Activated CD4-positive, alpha-beta T cell treated with anti-CD3 and anti-CD28 coated beads, Interleukin-2, amount 10 ng/mL, durations not matched to agents 24 days and 14 days (primary cell): ENCODE data around the gene RCCD1. TPM values are rescaled to one million over a fixed set of nuclear protein-coding genes. Genes with fewer than 3 reads are reported as not detected.

Experiments
- DNase-seq: peaks from one replicate; pipeline ENCODE4 v3.0.0; 2022
- H3K27ac Mint-ChIP-seq: one replicate; pipeline ENCODE4 v1.8.0; 2022; ENCODE audit warnings: mild to moderate bottlenecking, mixed read lengths
- H3K27me3 Mint-ChIP-seq: one replicate; pipeline ENCODE4 v1.8.0; 2022; ENCODE audit warnings: mixed read lengths
- H3K36me3 Mint-ChIP-seq: one replicate; pipeline ENCODE4 v1.8.0; 2022; ENCODE audit warnings: low read depth, mild to moderate bottlenecking, mixed read lengths
- H3K4me1 Mint-ChIP-seq: one replicate; pipeline ENCODE4 v1.8.0; 2021; ENCODE audit warnings: mixed read lengths
- H3K4me3 Mint-ChIP-seq: one replicate; pipeline ENCODE4 v1.8.0; 2022; ENCODE audit warnings: mild to moderate bottlenecking, moderate library complexity, mixed read lengths
- H3K9me3 Mint-ChIP-seq: one replicate; pipeline ENCODE4 v1.8.0; 2021; ENCODE audit warnings: mixed read lengths
- intact Hi-C: fragments of 100-400 bp; cut with micrococcal nuclease; formaldehyde crosslinking; loops from one replicate; pipeline ENCODE4 v1.15.1; 2023
- total RNA-seq: library from RNA; stranded (reverse); gene quantifications from 2 replicates; pipeline ENCODE4 v1.2.3, GENCODE V29; 2022

RCCD1 gene
- total RNA-seq, 1 donor from 2014 or later, result 32.3 TPM

DNA sequence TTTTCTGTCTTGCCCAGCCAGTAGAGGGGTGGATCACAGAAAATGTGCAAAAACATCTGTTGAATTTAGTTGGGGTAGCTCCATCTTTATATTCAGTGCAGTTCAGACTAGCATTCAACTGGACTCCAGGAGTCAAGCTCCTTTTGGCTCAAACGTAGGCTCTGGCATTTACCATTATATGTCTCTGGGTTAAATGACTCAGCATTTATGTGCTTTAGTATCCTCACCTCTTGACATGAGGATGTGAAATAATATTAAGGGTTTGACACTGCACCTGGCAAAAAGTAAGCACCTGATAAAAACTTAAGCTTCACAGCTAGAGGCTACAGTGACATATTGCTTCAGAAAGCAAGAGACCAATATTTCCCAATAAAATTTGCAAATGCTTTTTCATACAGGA is 24.9 kb downstream of the RCCD1 start:
- peaks cover 21% of the 10 kb centered on the region for H3K4me1 Mint-ChIP-seq
- no peaks in the 10 kb centered on the region for H3K9me3 Mint-ChIP-seq
- no peak overlapping the region for H3K4me3 Mint-ChIP-seq
- no peaks in the 10 kb centered on the region for H3K27me3 Mint-ChIP-seq
- intact Hi-C loops, result no loop called here
- peaks cover 75% of the 10 kb centered on the region for H3K36me3 Mint-ChIP-seq
- peak overlapping the region; percentile 25 for H3K27ac Mint-ChIP-seq
- no peak for DNase-seq

DNA sequence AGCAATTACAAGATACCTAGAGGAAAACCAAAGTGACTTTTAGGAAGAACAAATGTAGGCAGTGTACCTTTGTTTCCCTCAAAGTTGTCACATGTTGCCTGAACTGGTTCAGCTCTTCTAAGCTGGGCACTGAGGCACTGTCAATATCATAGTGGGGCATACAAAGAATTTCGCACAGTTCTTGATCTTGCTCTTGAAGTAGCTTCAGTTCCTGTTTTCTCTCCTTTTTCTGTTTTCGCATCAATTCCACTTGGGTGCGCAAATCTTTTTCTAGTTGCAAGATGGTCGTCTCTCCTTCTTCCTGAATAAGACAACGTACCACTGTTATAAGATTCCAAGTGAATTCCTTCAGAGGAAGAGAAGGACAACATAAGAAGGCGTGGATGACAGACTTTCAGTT is 27.0 kb downstream of the RCCD1 start:
- intact Hi-C loops, result no loop called here
- Mint-ChIP-seq H3K4me3 (no peak overlapping the region), H3K27me3 (no peaks in the 10 kb centered on the region), H3K27ac (peak overlapping the region; percentile 80), H3K9me3 (no peaks in the 10 kb centered on the region), H3K36me3 (peaks cover 67% of the 10 kb centered on the region), H3K4me1 (peaks cover 26% of the 10 kb centered on the region)
- DNase-seq, result no peak

DNA sequence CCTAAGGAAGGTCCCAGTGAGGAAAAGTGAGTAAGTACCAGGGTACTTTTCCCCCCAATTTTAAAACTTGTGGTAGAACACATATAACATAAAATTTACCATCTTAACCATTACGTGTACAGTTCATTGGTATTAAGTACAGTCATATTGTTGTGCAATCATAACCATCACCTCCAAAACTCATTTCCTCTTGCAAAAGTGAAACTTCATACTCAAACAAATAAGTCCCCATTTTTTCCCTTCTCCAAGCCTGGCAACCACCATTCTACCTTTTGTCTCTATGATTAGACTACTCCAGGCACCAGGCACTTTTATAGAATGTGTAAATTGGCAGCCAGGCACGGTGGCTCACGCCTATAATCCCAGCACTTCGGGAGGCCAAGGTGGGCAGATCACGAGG is 27.5 kb downstream of the RCCD1 start:
- H3K4me3 Mint-ChIP-seq, result no peak overlapping the region
- intact Hi-C loops, result no loop called here
- H3K27ac Mint-ChIP-seq, result peak overlapping the region; percentile 80
- no peaks in the 10 kb centered on the region for H3K9me3 Mint-ChIP-seq
- peaks cover 67% of the 10 kb centered on the region for H3K36me3 Mint-ChIP-seq
- H3K27me3 Mint-ChIP-seq, result no peaks in the 10 kb centered on the region
- DNase-seq, result no peak
- H3K4me1 Mint-ChIP-seq, result peaks cover 28% of the 10 kb centered on the region

DNA sequence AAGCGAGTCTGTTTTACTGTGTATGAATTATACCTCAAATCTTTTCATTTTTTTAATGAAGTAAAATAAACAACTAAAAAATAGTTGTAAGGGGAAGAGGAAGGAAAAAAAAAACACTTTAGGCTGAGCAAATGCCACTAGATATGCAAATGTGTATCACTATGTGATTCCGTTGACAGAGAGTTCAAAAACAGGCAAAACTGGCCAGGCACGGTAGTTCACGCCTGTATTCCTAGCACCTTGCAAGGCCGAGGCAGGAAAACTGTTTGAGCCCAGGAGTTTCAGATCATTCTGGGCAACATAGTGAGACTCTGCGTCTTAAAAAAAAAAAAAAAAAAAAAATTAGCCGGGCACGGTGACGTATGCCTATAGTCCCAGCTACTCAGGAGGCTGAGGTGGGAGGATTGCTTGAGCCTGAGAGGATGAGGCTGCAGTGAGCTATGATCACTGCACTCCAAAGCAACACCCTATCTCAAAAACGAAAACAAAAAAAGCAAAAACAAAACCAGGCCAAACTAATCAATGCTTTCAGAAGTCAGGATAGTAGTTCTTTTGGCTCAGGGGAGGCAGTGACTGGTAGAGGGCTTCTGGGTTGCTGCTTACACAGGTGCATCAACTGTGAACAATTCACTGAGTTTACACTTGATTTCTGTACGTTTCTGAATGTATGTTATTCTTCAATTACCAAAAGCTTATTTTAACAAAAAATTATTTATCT is 32.3 kb downstream of the RCCD1 start:
- DNase-seq, result no peak
- H3K9me3 Mint-ChIP-seq, result no peaks in the 10 kb centered on the region
- peak overlapping the region; percentile 72 for H3K27ac Mint-ChIP-seq
- intact Hi-C loops, result no loop called here
- H3K36me3 Mint-ChIP-seq, result peaks cover 35% of the 10 kb centered on the region
- H3K27me3 Mint-ChIP-seq, result no peaks in the 10 kb centered on the region
- no peak overlapping the region for H3K4me3 Mint-ChIP-seq
- peaks cover 47% of the 10 kb centered on the region for H3K4me1 Mint-ChIP-seq

DNA sequence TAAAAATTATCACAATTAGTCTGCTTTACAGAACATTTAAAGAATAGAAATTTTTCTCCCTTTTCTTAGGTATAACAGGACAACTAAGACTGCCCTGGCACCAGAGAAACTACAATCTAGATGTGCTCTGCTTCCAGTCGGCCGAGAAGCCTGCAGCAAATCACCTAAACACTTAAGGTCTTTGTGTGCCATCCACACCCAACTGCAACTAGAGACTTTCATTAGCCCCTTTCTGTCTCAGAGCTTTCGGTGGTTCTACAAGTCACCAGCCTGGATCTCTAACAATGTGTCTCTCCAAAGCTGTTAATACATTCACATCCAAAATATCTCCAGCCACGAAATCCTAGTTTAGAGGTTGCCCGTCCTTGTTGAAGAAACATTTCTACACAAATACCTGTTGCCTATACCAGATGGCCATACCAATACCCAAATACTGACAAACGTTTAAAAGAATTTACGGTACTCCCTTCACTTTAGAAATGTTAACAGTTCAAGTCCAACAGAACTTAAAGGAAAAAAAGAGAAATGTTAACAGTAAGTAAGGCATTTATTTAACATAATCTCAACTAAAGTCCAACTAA is 33.0 kb downstream of the RCCD1 start:
- DNase-seq, result no peak
- Mint-ChIP-seq H3K36me3 (peaks cover 32% of the 10 kb centered on the region), H3K4me1 (peaks cover 47% of the 10 kb centered on the region), H3K4me3 (no peak overlapping the region), H3K27ac (peak overlapping the region; percentile 49), H3K27me3 (no peaks in the 10 kb centered on the region), H3K9me3 (no peaks in the 10 kb centered on the region)
- intact Hi-C loops, result no loop called here

DNA sequence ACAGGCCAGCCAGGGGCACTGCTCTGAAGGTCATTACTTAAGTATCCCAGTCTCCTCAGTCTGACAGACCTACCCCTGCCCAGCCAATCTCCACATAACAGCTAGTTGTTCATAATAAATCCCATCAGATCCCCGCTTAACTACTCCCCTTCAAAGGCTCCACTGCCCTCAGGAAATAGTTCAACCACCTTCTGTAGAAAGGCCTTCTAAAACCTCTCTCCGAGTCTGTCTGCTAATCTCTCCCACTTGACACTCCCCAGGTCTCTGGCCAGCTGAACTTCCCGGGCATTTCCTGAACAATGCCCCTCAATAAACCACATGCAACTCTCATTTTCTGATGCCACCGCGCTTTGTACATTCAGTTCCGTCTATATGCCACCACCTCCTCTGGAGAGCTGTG is 33.6 kb downstream of the RCCD1 start:
- peak overlapping the region; percentile 18 for H3K4me3 Mint-ChIP-seq
- no peak for DNase-seq
- H3K36me3 Mint-ChIP-seq, result peaks cover 27% of the 10 kb centered on the region
- no peaks in the 10 kb centered on the region for H3K9me3 Mint-ChIP-seq
- peak overlapping the region; percentile 43 for H3K27ac Mint-ChIP-seq
- intact Hi-C loops, result no loop called here
- no peaks in the 10 kb centered on the region for H3K27me3 Mint-ChIP-seq
- H3K4me1 Mint-ChIP-seq, result peaks cover 44% of the 10 kb centered on the region

DNA sequence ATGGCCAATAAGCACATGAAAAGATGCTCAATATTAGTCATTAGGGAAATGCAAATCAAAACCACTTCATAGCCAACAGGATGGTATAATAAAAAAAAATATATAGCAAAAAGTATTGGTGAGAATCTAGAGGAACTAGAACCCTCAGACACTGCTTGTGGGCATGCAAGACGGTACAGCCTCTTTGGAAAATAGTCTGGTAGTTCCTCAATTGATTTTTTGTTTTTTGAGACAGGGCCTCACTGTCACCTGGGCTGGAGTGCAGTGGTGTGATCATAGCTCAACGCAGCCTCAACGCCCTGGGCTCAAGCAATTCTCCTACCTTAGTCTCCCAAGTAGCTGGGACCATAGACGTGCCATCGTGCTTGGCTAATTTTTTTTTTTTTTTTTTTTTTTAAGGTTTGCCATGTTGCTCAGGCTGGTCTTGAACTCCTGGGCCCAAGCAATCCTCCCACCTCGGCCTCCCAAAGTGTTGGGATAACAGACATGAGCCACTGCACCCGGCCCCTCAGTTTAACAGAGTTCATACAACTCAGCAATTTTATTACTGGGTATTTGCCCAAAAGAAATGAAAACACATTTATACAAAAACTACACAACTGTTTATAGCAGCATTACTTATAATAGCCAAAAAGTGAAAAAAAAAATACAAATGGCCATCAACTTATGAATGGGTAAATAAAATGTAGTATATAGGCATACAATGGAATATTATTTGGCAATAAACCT is 34.5 kb downstream of the RCCD1 start:
- H3K27me3 Mint-ChIP-seq, result no peaks in the 10 kb centered on the region
- no peaks in the 10 kb centered on the region for H3K9me3 Mint-ChIP-seq
- no peak for DNase-seq
- H3K4me1 Mint-ChIP-seq, result peaks cover 42% of the 10 kb centered on the region
- intact Hi-C loops, result no loop called here
- peak overlapping the region; percentile 43 for H3K27ac Mint-ChIP-seq
- no peak overlapping the region for H3K4me3 Mint-ChIP-seq
- peaks cover 18% of the 10 kb centered on the region for H3K36me3 Mint-ChIP-seq

DNA sequence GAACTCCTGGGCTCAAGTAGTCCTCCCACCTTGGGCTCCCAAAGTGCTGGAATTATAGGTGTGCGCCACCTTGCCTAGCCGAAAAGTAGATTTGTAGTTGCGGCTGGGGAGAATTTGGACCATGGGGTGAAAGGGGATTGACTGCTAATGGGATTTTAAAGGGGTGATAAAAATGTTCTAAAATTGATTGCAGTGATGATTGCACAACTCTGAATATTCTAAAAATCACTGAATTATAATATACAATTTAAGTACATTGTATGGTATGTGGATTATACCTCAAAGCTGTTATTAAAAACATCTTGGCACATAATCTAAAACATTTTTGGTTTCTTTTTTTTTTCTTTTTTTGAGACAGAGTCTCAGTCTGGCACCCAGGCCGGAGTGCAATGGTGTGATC is 35.8 kb downstream of the RCCD1 start:
- Mint-ChIP-seq H3K27ac (no peak overlapping the region), H3K9me3 (no peaks in the 10 kb centered on the region), H3K27me3 (no peaks in the 10 kb centered on the region), H3K4me1 (peaks cover 44% of the 10 kb centered on the region), H3K36me3 (peaks cover 13% of the 10 kb centered on the region), H3K4me3 (no peak overlapping the region)
- intact Hi-C loops, result no loop called here
- no peak for DNase-seq

DNA sequence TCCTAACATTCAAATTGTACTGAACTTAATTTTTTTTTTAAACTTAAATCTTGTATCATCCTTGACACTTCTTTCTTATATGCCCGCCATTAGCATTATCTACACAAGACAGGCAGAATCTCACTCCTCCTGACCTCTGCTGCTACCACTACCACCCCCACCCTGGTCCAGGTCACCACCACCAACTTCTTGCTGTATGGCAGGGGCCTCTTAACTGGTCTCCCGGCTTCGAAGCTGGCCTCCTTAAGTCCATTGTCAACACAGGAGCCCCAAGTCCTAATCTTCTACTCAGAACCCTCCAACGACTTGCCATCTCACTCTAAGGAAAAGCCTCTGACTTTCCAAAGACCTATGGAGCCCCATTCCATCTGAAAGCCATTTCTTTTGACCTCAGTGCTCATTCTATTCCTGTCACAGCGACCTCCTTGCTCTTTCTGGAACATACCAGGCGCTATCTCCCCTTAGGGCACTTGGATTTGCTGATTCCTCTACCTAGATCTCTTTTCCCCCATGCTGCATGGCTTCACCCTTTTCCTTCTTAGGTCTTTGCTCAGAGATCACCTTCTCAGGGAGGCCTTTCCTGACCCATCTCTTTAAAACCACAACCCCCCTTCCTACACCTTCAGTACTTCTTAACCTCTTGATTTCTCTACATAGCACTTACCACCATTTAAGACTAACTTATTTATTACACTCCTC is 37.1 kb downstream of the RCCD1 start:
- H3K27ac Mint-ChIP-seq, result peak overlapping the region; percentile 15
- no peaks in the 10 kb centered on the region for H3K9me3 Mint-ChIP-seq
- H3K4me3 Mint-ChIP-seq, result peak overlapping the region; percentile 36
- peaks cover 9% of the 10 kb centered on the region for H3K36me3 Mint-ChIP-seq
- peaks cover 40% of the 10 kb centered on the region for H3K4me1 Mint-ChIP-seq
- intact Hi-C loops, result no loop called here
- DNase-seq, result no peak
- no peaks in the 10 kb centered on the region for H3K27me3 Mint-ChIP-seq

DNA sequence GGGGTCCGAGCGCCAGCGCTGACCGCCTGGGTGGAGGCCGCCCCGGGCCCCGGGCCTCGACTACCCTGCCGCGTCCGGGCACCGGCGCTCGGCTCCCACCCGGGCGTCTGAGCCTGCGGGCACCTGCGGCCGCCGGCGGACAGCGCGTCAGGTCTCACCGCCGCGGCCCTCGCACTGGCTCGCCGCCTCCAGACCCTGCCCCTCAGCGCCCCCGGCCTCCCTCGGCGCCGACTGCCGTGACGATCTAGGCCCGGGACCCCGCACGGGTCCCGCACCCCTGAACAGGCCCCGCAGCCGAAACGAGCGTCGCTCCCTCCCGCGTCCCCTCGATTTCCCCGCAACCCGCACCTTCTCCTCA is 39.4 kb downstream of the RCCD1 start:
- Mint-ChIP-seq H3K27ac (peak overlapping the region; percentile 100), H3K4me3 (peak overlapping the region; percentile 100), H3K9me3 (no peaks in the 10 kb centered on the region), H3K36me3 (peaks cover 18% of the 10 kb centered on the region), H3K4me1 (peaks cover 27% of the 10 kb centered on the region), H3K27me3 (no peaks in the 10 kb centered on the region)
- intact Hi-C loops, result loop anchor here (1.0 kb wide), 3 partner anchors 28 to 62 kb away; partner anchors contain the start of genes HDDC3, RCCD1 and VPS33B
- DNase-seq, result no peak

DNA sequence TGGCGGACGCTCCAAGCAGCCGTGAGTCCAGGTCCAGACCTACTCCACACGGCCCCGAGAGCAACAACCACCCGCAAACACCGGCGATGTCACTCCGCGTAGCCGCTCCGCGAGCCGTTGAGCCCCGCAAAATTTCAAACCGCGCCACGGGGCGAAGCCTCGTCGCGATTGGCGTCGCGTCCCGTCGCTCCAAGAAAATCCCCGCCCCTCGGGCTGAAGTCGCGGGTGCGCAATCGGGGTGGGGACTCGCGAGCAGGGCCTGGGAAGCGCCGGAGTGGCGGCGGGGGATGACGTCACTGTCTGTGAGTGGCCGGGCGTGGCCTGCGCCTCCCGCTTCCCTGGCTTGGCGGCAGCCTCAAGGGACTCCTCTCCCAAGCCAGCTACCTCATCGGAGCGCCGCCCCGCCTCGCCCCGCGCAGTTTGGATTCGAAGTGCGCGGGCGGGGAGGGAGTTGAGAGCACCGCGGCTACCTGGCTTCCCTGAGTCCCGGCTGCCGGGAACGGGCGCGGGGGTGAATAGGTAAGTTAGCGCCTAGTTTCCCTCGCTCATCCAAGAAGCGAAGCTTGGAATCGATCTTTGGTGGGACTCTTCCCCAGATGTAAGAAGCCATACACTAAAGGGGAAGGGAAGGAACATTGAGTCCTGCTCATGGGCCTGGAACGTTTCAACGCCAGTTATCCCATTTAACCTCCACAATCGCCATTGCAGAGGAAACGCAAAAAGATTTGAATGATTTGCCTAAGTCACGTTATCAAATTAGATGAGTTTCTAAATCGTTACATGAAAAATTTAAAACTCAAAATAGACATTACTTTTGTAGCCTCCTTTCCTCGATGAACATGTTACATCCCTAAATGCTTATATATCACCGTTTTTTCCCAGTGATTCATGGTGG is 40.0 kb downstream of the RCCD1 start, which contains the start of gene PRC1:
PRC1 (minus strand) TSS at position 119 of the 895 bp plus-strand sequence; CDS start at position 1, 118 bp downstream.
- Mint-ChIP-seq H3K9me3 (no peaks in the 10 kb centered on the region), H3K4me3 (peak within 1 kb of the TSS; percentile 100), H3K4me1 (peaks cover 27% of the 10 kb centered on the region), H3K36me3 (peaks cover 23% of the 10 kb centered on the region), H3K27ac (peak within 1 kb of the TSS; percentile 100), H3K27me3 (no peaks in the 10 kb centered on the region)
- intact Hi-C loops, result loop anchor here (1.0 kb wide), 3 partner anchors 28 to 62 kb away; partner anchors contain the start of genes HDDC3, RCCD1 and VPS33B
- peak; percentile 100 for DNase-seq

DNA sequence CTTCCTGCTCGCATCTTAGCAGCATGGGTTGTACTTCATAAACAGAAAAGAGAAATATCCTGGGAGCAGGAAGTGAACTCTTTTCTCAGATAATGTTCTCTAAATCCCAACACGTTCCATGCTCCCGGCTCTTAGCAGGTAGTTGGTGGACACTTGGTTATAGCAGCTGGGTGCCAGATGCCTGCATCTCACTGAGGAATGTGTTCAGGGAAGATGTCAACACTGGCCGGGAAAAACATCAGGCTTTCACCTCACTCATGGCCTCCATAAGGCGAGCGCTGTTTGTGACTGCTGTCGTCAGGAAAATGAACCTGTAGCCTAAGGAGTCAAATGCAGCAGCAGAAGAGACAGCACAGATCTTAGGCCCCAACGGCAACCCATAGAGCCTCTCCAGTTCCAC is 44.1 kb downstream of the RCCD1 start:
- Mint-ChIP-seq H3K4me1 (peaks cover 10% of the 10 kb centered on the region), H3K36me3 (peaks cover 42% of the 10 kb centered on the region)
- intact Hi-C loops, result no loop called here

DNA sequence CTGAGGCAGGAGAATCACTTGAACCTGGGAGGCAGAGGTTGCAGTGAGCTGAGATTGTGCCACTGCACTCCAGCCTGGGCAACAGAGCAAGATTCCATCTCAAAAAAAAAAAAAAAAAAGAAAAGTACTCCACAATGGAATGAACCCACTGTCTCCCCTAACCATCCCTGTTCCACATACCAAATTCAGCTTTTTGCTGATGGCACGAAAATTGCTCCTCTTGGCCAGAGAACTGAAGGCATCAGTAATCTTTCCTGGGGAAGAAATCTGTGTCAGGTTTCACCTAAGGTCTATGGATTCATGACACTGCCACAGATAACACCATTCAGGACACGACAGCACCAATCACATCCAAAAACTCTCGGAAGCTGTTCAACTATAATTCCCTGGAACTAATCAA is 46.5 kb downstream of the RCCD1 start:
- no peak overlapping the region for H3K4me3 Mint-ChIP-seq
- no peaks in the 10 kb centered on the region for H3K9me3 Mint-ChIP-seq
- H3K36me3 Mint-ChIP-seq, result peaks cover 57% of the 10 kb centered on the region

More for the DNA sequence above, 44.1 kb downstream of the RCCD1 start:
- H3K27ac Mint-ChIP-seq, result no peak overlapping the region
- no peaks in the 10 kb centered on the region for H3K27me3 Mint-ChIP-seq
- H3K9me3 Mint-ChIP-seq, result no peaks in the 10 kb centered on the region
- no peak overlapping the region for H3K4me3 Mint-ChIP-seq
- no peak for DNase-seq

More for the DNA sequence above, 46.5 kb downstream of the RCCD1 start:
- Mint-ChIP-seq H3K27ac (no peak overlapping the region), H3K27me3 (no peaks in the 10 kb centered on the region), H3K4me1 (peaks cover 4% of the 10 kb centered on the region)
- intact Hi-C loops, result no loop called here
- no peak for DNase-seq
